Natural killer cell (primary cell): ENCODE data around the gene TARBP2. TPM values are rescaled to one million over a fixed set of nuclear protein-coding genes. Genes with fewer than 3 reads are reported as not detected.

ENCODE experiments used
- ATAC-seq, 3 donors: fragments of 150-1000 bp in 2 of 3; fragments of 200-7000 bp in 1 of 3; cut with Tn5 transposase; 1 replicate in 1 of 3; 2 replicates in 2 of 3; pipeline ENCODE4 v1.10.0; 2021; ENCODE audit warnings: mild to moderate bottlenecking in 2 of 3, moderate library complexity in 2 of 3
- DNase-seq, 2 donors: peaks; one replicate each; pipeline versions ENCODE4 v3.0.0 to v3.0.0-alpha.2; 2013 to 2021; ENCODE audit warnings: mixed read lengths in 1 of 2
- H3K27ac ChIP-seq: one replicate; pipeline ENCODE4 v1.5.1; 2013; ENCODE audit warnings: mild to moderate bottlenecking, low read length
- H3K27me3 ChIP-seq: one replicate; pipeline ENCODE4 v1.6.1; 2013; ENCODE audit warnings: low read length; ENCODE audit not compliant: control insufficient read depth, insufficient read depth
- H3K36me3 ChIP-seq: one replicate; pipeline ENCODE4 v1.6.1; 2013; ENCODE audit warnings: low read length; ENCODE audit not compliant: control insufficient read depth, insufficient read depth
- H3K4me1 ChIP-seq: one replicate; pipeline ENCODE4 v1.6.1; 2013; ENCODE audit warnings: low read length; ENCODE audit not compliant: control insufficient read depth, insufficient read depth
- H3K4me3 ChIP-seq: one replicate; pipeline ENCODE4 v1.5.1; 2013; ENCODE audit warnings: low read length
- H3K9me3 ChIP-seq: one replicate; pipeline ENCODE4 v1.6.1; 2013; ENCODE audit warnings: low read length; ENCODE audit not compliant: control insufficient read depth, insufficient read depth
- H3K27ac Mint-ChIP-seq, 2 donors: one replicate each; pipeline ENCODE4 v1.8.0; 2022; ENCODE audit warnings: mild to moderate bottlenecking in 2 of 2, mixed read lengths in 2 of 2, moderate library complexity in 1 of 2
- H3K27me3 Mint-ChIP-seq, 2 donors: one replicate each; pipeline ENCODE4 v1.8.0; 2022; ENCODE audit warnings: low read depth in 2 of 2, mixed read lengths in 2 of 2
- H3K36me3 Mint-ChIP-seq: one replicate; pipeline ENCODE4 v1.8.0; 2022; ENCODE audit warnings: mixed read lengths
- H3K4me1 Mint-ChIP-seq, 2 donors: one replicate each; pipeline ENCODE4 v1.8.0; 2022; ENCODE audit warnings: mixed read lengths in 2 of 2
- H3K4me3 Mint-ChIP-seq: one replicate; pipeline ENCODE4 v1.8.0; 2022; ENCODE audit warnings: mild to moderate bottlenecking, moderate library complexity, mixed read lengths
- H3K9me3 Mint-ChIP-seq, 2 donors: one replicate each; pipeline ENCODE4 v1.8.0; 2022; ENCODE audit warnings: mixed read lengths in 2 of 2
- CTCF ChIP-seq: fragments of 200-600 bp; IDR thresholded peaks from one replicate; pipeline ENCODE4 v1.8.0; 2022; ENCODE audit warnings: antibody characterized with exemption
- WGBS: methylation state at CpG from one replicate; pipeline ENCODE4 v1.1.7; 2013; ENCODE audit warnings: missing lambda C conversion rate; ENCODE audit not compliant: insufficient coverage; 5-methylcytosine and 5-hydroxymethylcytosine counted together
- intact Hi-C: fragments of 100-400 bp; cut with micrococcal nuclease; formaldehyde crosslinking; loops from one replicate; pipeline ENCODE4 v1.14.2; 2022
- total RNA-seq, 4 donors: library from RNA; stranded (reverse); fragments of 120-200 nt in 1 of 4; gene quantifications; one replicate each; pipeline versions ENCODE4 v1.2.3 to v1.2.4, GENCODE V29; 2013 to 2022

TARBP2 gene
- total RNA-seq, 3 donors from 2014 or later (not counting 1 experiment from before 2014, with no cell fraction given), result 23.8 to 35.1 (median 33.7) TPM

DNA sequence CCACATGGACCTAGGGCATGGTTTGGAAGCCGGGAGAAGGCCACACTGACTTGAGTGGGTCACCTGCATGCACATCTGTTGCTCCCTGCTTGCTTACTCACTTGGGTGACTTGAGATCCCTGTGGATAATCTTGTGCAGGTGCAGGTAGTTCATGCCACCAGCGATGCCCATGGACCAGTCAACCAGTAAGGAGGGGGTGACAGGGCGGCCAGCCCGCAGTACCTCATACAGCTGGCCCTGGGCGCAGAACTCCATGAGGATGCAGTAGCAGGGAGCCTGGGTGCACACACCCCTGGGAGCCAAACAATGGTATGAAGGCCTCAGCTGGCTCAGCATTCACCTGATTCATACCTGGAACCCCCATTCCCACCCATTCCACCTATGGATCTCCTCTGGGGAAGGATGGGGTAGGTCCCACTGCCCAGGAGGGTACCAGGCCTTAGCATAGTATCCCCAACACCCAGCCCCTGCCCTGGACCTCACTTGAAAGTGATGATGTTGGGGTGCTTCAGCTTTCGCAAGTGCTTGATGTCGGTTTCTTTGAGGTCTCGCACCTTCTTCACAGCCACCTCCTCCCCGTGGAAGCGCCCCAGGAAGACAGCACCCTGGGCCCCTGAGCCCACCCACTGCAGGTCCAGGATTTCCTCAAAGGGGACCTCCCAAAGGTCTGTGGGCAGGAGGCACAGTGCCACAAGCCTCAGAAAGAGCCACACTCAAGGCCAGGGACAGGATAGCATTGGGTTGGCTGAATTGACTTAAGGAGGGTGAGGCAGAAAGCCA lies 14.9 kb upstream of the TARBP2 start:
- 83% methylated on average over 9 of the region's 10 CpGs for WGBS
- peaks cover 18% of the 10 kb centered on the region for H3K4me1 ChIP-seq
- no peaks in the 10 kb centered on the region for H3K9me3 Mint-ChIP-seq
- no peak for ATAC-seq
- no peaks in the 10 kb centered on the region for H3K27me3 Mint-ChIP-seq
- H3K36me3 ChIP-seq, result peaks cover 51% of the 10 kb centered on the region
- no peaks in the 10 kb centered on the region for H3K9me3 ChIP-seq
- H3K4me1 Mint-ChIP-seq, result peaks cover 5 to 28% of the 10 kb centered on the region in 2 donors
- no peaks in the 10 kb centered on the region for H3K36me3 Mint-ChIP-seq
- peak overlapping the region; percentile 34 to 70 for H3K27ac Mint-ChIP-seq
- H3K4me3 ChIP-seq, result no peak overlapping the region
- intact Hi-C loops, result no loop called here
- no peak for TF ChIP-seq CTCF
- peak in 1 of 2 donors; percentile 28 for DNase-seq
- H3K27me3 ChIP-seq, result no peaks in the 10 kb centered on the region
- no peak overlapping the region for H3K27ac ChIP-seq
- H3K4me3 Mint-ChIP-seq, result no peak overlapping the region

DNA sequence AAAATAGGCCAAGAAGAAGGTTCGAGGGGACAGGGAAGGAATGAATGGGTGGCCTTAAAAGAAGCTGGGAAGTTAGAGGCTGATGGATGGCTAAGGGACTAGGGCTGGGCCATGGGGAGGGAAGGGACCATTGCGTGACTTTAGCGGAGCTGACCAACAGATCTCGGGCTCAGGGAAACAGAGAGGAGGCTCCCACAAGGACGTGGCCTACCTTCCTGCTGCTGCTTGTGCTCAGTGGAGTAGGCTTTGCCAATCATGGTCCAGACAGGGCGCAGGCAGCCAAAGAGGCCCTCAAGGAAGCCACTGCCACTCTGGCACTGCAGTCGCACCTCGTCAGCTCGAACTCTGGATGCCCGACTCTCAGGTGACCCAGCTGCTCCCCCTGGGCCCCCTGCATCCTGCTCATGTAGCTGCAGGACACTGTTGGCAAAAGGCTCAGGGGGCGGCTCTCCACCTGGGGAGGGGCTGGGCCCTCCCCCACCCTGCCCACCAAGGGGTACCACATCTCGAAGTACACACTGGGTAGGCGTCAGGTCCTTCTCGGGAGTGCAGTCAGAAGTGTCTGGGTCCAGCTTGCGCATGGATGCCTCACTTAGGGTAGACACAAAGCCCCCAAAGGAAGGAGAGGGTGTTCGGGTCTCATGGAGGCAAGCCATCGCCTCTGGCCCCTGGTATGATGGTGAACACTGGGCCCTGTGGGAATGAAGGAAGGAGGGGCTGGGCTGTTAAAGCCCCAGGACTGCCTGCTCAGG lies 14.2 kb upstream of the TARBP2 start:
- Histone ChIP-seq H3K36me3 (peaks cover 46% of the 10 kb centered on the region), H3K4me3 (no peak overlapping the region), H3K9me3 (no peaks in the 10 kb centered on the region), H3K4me1 (peaks cover 18% of the 10 kb centered on the region), H3K27me3 (no peaks in the 10 kb centered on the region), H3K27ac (no peak overlapping the region)
- intact Hi-C loops, result no loop called here
- Mint-ChIP-seq H3K4me1 (peaks cover 5 to 26% of the 10 kb centered on the region in 2 donors), H3K27me3 (no peaks in the 10 kb centered on the region), H3K36me3 (no peaks in the 10 kb centered on the region), H3K9me3 (no peaks in the 10 kb centered on the region), H3K4me3 (no peak overlapping the region), H3K27ac (peak overlapping the region; percentile 34 to 70)
- 93% methylated on average over 17 of the region's 17 CpGs for WGBS
- no peak for TF ChIP-seq CTCF
- ATAC-seq (no peak), DNase-seq (no peak)

GRCh38 chr12:53489242-53489864 lies 11.7 kb upstream of the TARBP2 start:
- no peak for ATAC-seq

More at GRCh38 chr12:53489242-53489864, 11.7 kb upstream of the TARBP2 start:
- TF ChIP-seq CTCF, result no peak
- Histone ChIP-seq H3K27ac (no peak overlapping the region), H3K36me3 (peaks cover 24% of the 10 kb centered on the region), H3K9me3 (no peaks in the 10 kb centered on the region), H3K4me1 (peaks cover 37% of the 10 kb centered on the region), H3K27me3 (no peaks in the 10 kb centered on the region), H3K4me3 (no peak overlapping the region)
- Mint-ChIP-seq H3K36me3 (no peaks in the 10 kb centered on the region), H3K4me3 (no peak overlapping the region), H3K4me1 (peaks cover 20 to 41% of the 10 kb centered on the region in 2 donors), H3K9me3 (no peaks in the 10 kb centered on the region), H3K27ac (peak overlapping the region in 1 of 2 donors; percentile 31), H3K27me3 (no peaks in the 10 kb centered on the region)
- intact Hi-C loops, result no loop called here
- 98% methylated on average over 5 of the region's 5 CpGs for WGBS
- no peak for DNase-seq
